CMK (cell line): ENCODE results near the gene SORBS1.
A peak's percentile ranks its signal among the peaks of the same experiment; 100 is the strongest.

Experiments used
- DNase-seq: peaks from one replicate; pipeline ENCODE4 v3.0.0-alpha.2; 2010; ENCODE audit warnings: low read depth

Gene SORBS1

GRCh38 chr10:95346715-95347401 is 214.3 kb downstream of the SORBS1 start:
- no peak for DNase-seq

GRCh38 chr10:95343573-95343972 is 217.6 kb downstream of the SORBS1 start:
- DNase-seq, result no peak

- DNase-seq, result no peak
These were observed 219.4 kb downstream of the SORBS1 start for GRCh38 chr10:95341716-95342130.

GRCh38 chr10:95339863-95340262 is 221.3 kb downstream of the SORBS1 start:
- DNase-seq, result no peak

- no peak for DNase-seq
These were observed 223.6 kb downstream of the SORBS1 start for GRCh38 chr10:95337423-95338160.

GRCh38 chr10:95336702-95337101 is 224.5 kb downstream of the SORBS1 start:
- no peak for DNase-seq

GRCh38 chr10:95335933-95336699 is 225.1 kb downstream of the SORBS1 start:
- no peak for DNase-seq

- no peak for DNase-seq
These were observed 226.4 kb downstream of the SORBS1 start for GRCh38 chr10:95334805-95335144.

GRCh38 chr10:95333997-95334804 is 227.0 kb downstream of the SORBS1 start:
- DNase-seq, result peak; percentile 41

GRCh38 chr10:95332666-95333249 is 228.4 kb downstream of the SORBS1 start:
- no peak for DNase-seq

- no peak for DNase-seq
These were observed 229.5 kb downstream of the SORBS1 start for GRCh38 chr10:95331596-95332130.

- no peak for DNase-seq
These were observed 230.2 kb downstream of the SORBS1 start for GRCh38 chr10:95330966-95331453.

- no peak for DNase-seq
These were observed 231.9 kb downstream of the SORBS1 start for GRCh38 chr10:95329296-95329695.

- DNase-seq, result no peak
These were observed 233.2 kb downstream of the SORBS1 start for GRCh38 chr10:95328013-95328412.

GRCh38 chr10:95327367-95327766 is 233.8 kb downstream of the SORBS1 start:
- no peak for DNase-seq

GRCh38 chr10:95326396-95326795 is 234.8 kb downstream of the SORBS1 start:
- no peak for DNase-seq

- no peak for DNase-seq
These were observed 235.3 kb downstream of the SORBS1 start for GRCh38 chr10:95325863-95326262.

- DNase-seq, result no peak
These were observed 236.5 kb downstream of the SORBS1 start for GRCh38 chr10:95324436-95325268.

- no peak for DNase-seq
These were observed 239.4 kb downstream of the SORBS1 start for GRCh38 chr10:95321554-95322301.

- DNase-seq, result no peak
These were observed 241.9 kb downstream of the SORBS1 start for GRCh38 chr10:95319239-95319638.
